Skeletal muscle satellite cell (primary cell): ENCODE results near the gene CNIH4.

ENCODE experiments used
- H3K27me3 ChIP-seq: 2 replicates; pipeline ENCODE4 v1.7.0; 2013; ENCODE audit warnings: low read length; ENCODE audit not compliant: control insufficient read depth, insufficient read depth
- H3K36me3 ChIP-seq: 2 replicates; pipeline ENCODE4 v1.7.0; 2013; ENCODE audit warnings: mild to moderate bottlenecking, control low read depth, low read length; ENCODE audit not compliant: insufficient read depth
- H3K4me1 ChIP-seq: 2 replicates; pipeline ENCODE4 v1.7.0; 2013; ENCODE audit warnings: low read length; ENCODE audit not compliant: control insufficient read depth, insufficient read depth
- H3K4me2 ChIP-seq: 2 replicates; pipeline ENCODE4 v1.7.0; 2013; ENCODE audit warnings: mild to moderate bottlenecking, low read length
- H3K4me3 ChIP-seq: 2 replicates; pipeline ENCODE4 v1.7.0; 2013; ENCODE audit warnings: low read length
- H3K9ac ChIP-seq: 2 replicates; pipeline ENCODE4 v1.7.0; 2013; ENCODE audit warnings: mild to moderate bottlenecking, low read depth, low read length, moderate library complexity
- H3K9me3 ChIP-seq: replicated peaks from 2 replicates; pipeline ENCODE4 v1.7.0; 2013; ENCODE audit warnings: mild to moderate bottlenecking, control low read depth, low read length

Gene CNIH4

GRCh38 chr1:224353975-224354925 is 2.4 kb upstream of the CNIH4 start:
- Histone ChIP-seq H3K4me3 (no peak overlapping the region), H3K9me3 (no peaks in the 10 kb centered on the region), H3K27me3 (no peaks in the 10 kb centered on the region), H3K4me1 (peaks cover 7% of the 10 kb centered on the region), H3K4me2 (no peak overlapping the region), H3K9ac (no peak overlapping the region), H3K36me3 (no peaks in the 10 kb centered on the region)

GRCh38 chr1:224357626-224358124 is 996 bp downstream of the CNIH4 start:
- Histone ChIP-seq H3K4me3 (peak overlapping the region; percentile 99), H3K4me2 (peak overlapping the region; percentile 81), H3K36me3 (no peaks in the 10 kb centered on the region), H3K9ac (peak overlapping the region; percentile 83), H3K9me3 (no peaks in the 10 kb centered on the region), H3K4me1 (peaks cover 7% of the 10 kb centered on the region), H3K27me3 (no peaks in the 10 kb centered on the region)

GRCh38 chr1:224358237-224358636 is 1.6 kb downstream of the CNIH4 start:
- H3K4me3 ChIP-seq, result peak overlapping the region; percentile 99
- H3K27me3 ChIP-seq, result no peaks in the 10 kb centered on the region
- peak overlapping the region; percentile 81 for H3K4me2 ChIP-seq
- H3K9ac ChIP-seq, result peak overlapping the region; percentile 83
- H3K36me3 ChIP-seq, result no peaks in the 10 kb centered on the region
- peaks cover 7% of the 10 kb centered on the region for H3K4me1 ChIP-seq
- H3K9me3 ChIP-seq, result no peaks in the 10 kb centered on the region

- no peak overlapping the region for H3K9ac ChIP-seq
These were observed 2.5 kb downstream of the CNIH4 start for GRCh38 chr1:224359207-224359606.

GRCh38 chr1:224368409-224368808 is 11.7 kb downstream of the CNIH4 start:
- Histone ChIP-seq H3K27me3 (no peaks in the 10 kb centered on the region), H3K4me2 (no peak overlapping the region), H3K4me3 (no peak overlapping the region), H3K9me3 (no peaks in the 10 kb centered on the region), H3K4me1 (no peaks in the 10 kb centered on the region), H3K36me3 (peaks cover 53% of the 10 kb centered on the region), H3K9ac (no peak overlapping the region)

More at GRCh38 chr1:224359207-224359606, 2.5 kb downstream of the CNIH4 start:
- Histone ChIP-seq H3K4me3 (no peak overlapping the region), H3K4me2 (no peak overlapping the region), H3K36me3 (peaks cover 4% of the 10 kb centered on the region), H3K27me3 (no peaks in the 10 kb centered on the region), H3K4me1 (peaks cover 7% of the 10 kb centered on the region), H3K9me3 (no peaks in the 10 kb centered on the region)

GRCh38 chr1:224373008-224373590 is 16.4 kb downstream of the CNIH4 start:
- no peak overlapping the region for H3K4me3 ChIP-seq

GRCh38 chr1:224375059-224375458 is 18.4 kb downstream of the CNIH4 start:
- Histone ChIP-seq H3K9ac (no peak overlapping the region), H3K4me1 (peaks cover 21% of the 10 kb centered on the region), H3K36me3 (peaks cover 50% of the 10 kb centered on the region), H3K4me3 (no peak overlapping the region), H3K9me3 (no peaks in the 10 kb centered on the region), H3K4me2 (no peak overlapping the region), H3K27me3 (no peaks in the 10 kb centered on the region)

More at GRCh38 chr1:224373008-224373590, 16.4 kb downstream of the CNIH4 start:
- Histone ChIP-seq H3K9ac (no peak overlapping the region), H3K27me3 (no peaks in the 10 kb centered on the region), H3K36me3 (peaks cover 57% of the 10 kb centered on the region), H3K9me3 (no peaks in the 10 kb centered on the region), H3K4me1 (peaks cover 21% of the 10 kb centered on the region), H3K4me2 (no peak overlapping the region)

GRCh38 chr1:224377676-224378006 is 21.0 kb downstream of the CNIH4 start:
- Histone ChIP-seq H3K4me1 (peaks cover 21% of the 10 kb centered on the region), H3K27me3 (no peaks in the 10 kb centered on the region)

GRCh38 chr1:224378855-224379631 is 22.4 kb downstream of the CNIH4 start:
- Histone ChIP-seq H3K9ac (no peak overlapping the region), H3K9me3 (no peaks in the 10 kb centered on the region), H3K4me1 (peaks cover 21% of the 10 kb centered on the region)

More at GRCh38 chr1:224377676-224378006, 21.0 kb downstream of the CNIH4 start:
- H3K4me3 ChIP-seq, result no peak overlapping the region
- H3K4me2 ChIP-seq, result no peak overlapping the region
- H3K9ac ChIP-seq, result no peak overlapping the region
- H3K36me3 ChIP-seq, result peaks cover 30% of the 10 kb centered on the region
- no peaks in the 10 kb centered on the region for H3K9me3 ChIP-seq

GRCh38 chr1:224380003-224380402 is 23.3 kb downstream of the CNIH4 start:
- no peak overlapping the region for H3K9ac ChIP-seq
- peaks cover 21% of the 10 kb centered on the region for H3K4me1 ChIP-seq
- H3K9me3 ChIP-seq, result no peaks in the 10 kb centered on the region
- no peak overlapping the region for H3K4me3 ChIP-seq
- H3K36me3 ChIP-seq, result peaks cover 20% of the 10 kb centered on the region
- H3K27me3 ChIP-seq, result no peaks in the 10 kb centered on the region
- H3K4me2 ChIP-seq, result no peak overlapping the region

More at GRCh38 chr1:224378855-224379631, 22.4 kb downstream of the CNIH4 start:
- no peak overlapping the region for H3K4me2 ChIP-seq
- no peak overlapping the region for H3K4me3 ChIP-seq
- H3K27me3 ChIP-seq, result no peaks in the 10 kb centered on the region
- peaks cover 23% of the 10 kb centered on the region for H3K36me3 ChIP-seq
